Endothelial cell of umbilical vein (primary cell): ENCODE results near the gene C10orf71. TPM values are rescaled to one million over a fixed set of nuclear protein-coding genes. Genes with fewer than 3 reads are reported as not detected.

Source experiments
- BruUV-seq: library from RNA; stranded (reverse); fragments of 400-500 nt; replicated peaks from 2 replicates; lab custom pipeline; 2021; lab: Mats Ljungman, UMichigan
- CTCF ChIA-PET: fragments of 300-600, 350-600 bp; sonication (Branson Sonifier 250); formaldehyde crosslinking; loops from one replicate; lab custom pipeline; 2021; ENCODE audit warnings: antibody characterized with exemption, inconsistent platforms; lab: Charles Lee
- POLR2A ChIA-PET: fragments of 300-600, 350-600 bp; sonication (Branson Sonifier 250); formaldehyde crosslinking; loops from one replicate; lab custom pipeline; 2021; ENCODE audit warnings: antibody characterized with exemption, inconsistent platforms; lab: Charles Lee
- DNase-seq: peaks from one replicate; pipeline ENCODE4 v3.0.0-alpha.2; 2011; ENCODE audit warnings: low read depth, low spot score
- FAIRE-seq: peaks from 2 replicates; lab custom pipeline; 2011; peaks lifted over from hg19 to GRCh38; lab: Jason Lieb, UNC
- H2AFZ ChIP-seq: 2 replicates; pipeline ENCODE4 v1.6.0; 2012; ENCODE audit warnings: low read depth, low read length, control low read depth, inconsistent platforms
- H3K27ac ChIP-seq: 2 replicates; pipeline ENCODE4 v1.5.1; 2011; ENCODE audit warnings: low read depth, mild to moderate bottlenecking, control low read depth, low read length, moderate library complexity; ENCODE audit not compliant: insufficient read depth
- H3K27me3 ChIP-seq, 2 experiments: 2 replicates each; pipeline versions ENCODE4 v1.6.0 to v1.6.1; 2011; ENCODE audit warnings: low read length in 2 of 2, mixed read lengths in 1 of 2; ENCODE audit not compliant: control insufficient read depth in 2 of 2, insufficient read depth in 2 of 2
- H3K36me3 ChIP-seq, 2 experiments: 2 replicates in 1 of 2; 3 replicates in 1 of 2; pipeline ENCODE4 v1.5.1; 2011; ENCODE audit warnings: low read length in 2 of 2, mild to moderate bottlenecking in 1 of 2, moderate library complexity in 1 of 2; ENCODE audit not compliant: control insufficient read depth in 2 of 2, insufficient read depth in 2 of 2; ENCODE audit errors: extremely low read depth in 1 of 2
- H3K4me1 ChIP-seq: 3 replicates; pipeline ENCODE4 v1.5.1; 2011; ENCODE audit warnings: mild to moderate bottlenecking, low read length; ENCODE audit not compliant: control insufficient read depth, insufficient read depth; ENCODE audit errors: extremely low read depth
- H3K4me2 ChIP-seq: 2 replicates; pipeline ENCODE4 v1.6.1; 2011; ENCODE audit warnings: low read length, control low read depth, mixed read lengths; ENCODE audit not compliant: insufficient read depth
- H3K4me3 ChIP-seq, 3 experiments: fragments of 200-600 bp in 1 of 3; sonication (generic), shearing (Covaris generic) in 1 of 3; replicated peaks in 1 of 3; 2 replicates each; pipeline ENCODE4 v1.5.1; 2011 to 2016; ENCODE audit warnings: control low read depth in 3 of 3, low read length in 3 of 3, mild to moderate bottlenecking in 2 of 3, inconsistent platforms in 1 of 3, low read depth in 1 of 3, moderate library complexity in 1 of 3; ENCODE audit not compliant: insufficient read depth in 1 of 3
- H3K79me2 ChIP-seq: 2 replicates; pipeline ENCODE4 v1.6.0; 2012; ENCODE audit warnings: low read length, inconsistent platforms; ENCODE audit not compliant: control insufficient read depth, insufficient read depth
- H3K9ac ChIP-seq: replicated peaks from 2 replicates; pipeline ENCODE3; 2011; ENCODE audit warnings: low read length, control low read depth; ENCODE audit not compliant: insufficient read depth; ENCODE audit errors: extremely low read depth
- H3K9me1 ChIP-seq: replicated peaks from 3 replicates; pipeline ENCODE4 v1.6.0; 2011; ENCODE audit warnings: mild to moderate bottlenecking, low read length; ENCODE audit not compliant: control insufficient read depth, insufficient read depth; ENCODE audit errors: extremely low read depth
- H3K9me3 ChIP-seq: replicated peaks from 2 replicates; pipeline ENCODE4 v1.5.1; 2012; ENCODE audit warnings: low read length, inconsistent platforms; ENCODE audit not compliant: control insufficient read depth, insufficient read depth
- H4K20me1 ChIP-seq: replicated peaks from 2 replicates; pipeline ENCODE3; 2011; ENCODE audit warnings: mild to moderate bottlenecking, low read length; ENCODE audit not compliant: control insufficient read depth, insufficient read depth; ENCODE audit errors: extremely low read depth
- CTCF ChIP-seq, 2 donors: IDR thresholded peaks; 1 replicate in 1 of 2; 2 replicates in 1 of 2; pipeline ENCODE4 v1.5.1; 2011; ENCODE audit warnings: low read length in 2 of 2, mild to moderate bottlenecking in 2 of 2, moderate library complexity in 2 of 2, control low read depth in 1 of 2, inconsistent platforms in 1 of 2, low read depth in 1 of 2; ENCODE audit not compliant: insufficient read depth in 1 of 2; ENCODE audit errors: extremely low read depth in 1 of 2
- EZH2 ChIP-seq: IDR thresholded peaks from 2 replicates; pipeline ENCODE4 v1.6.1; 2012; ENCODE audit warnings: borderline replicate concordance, low read depth, mild to moderate bottlenecking, moderate library complexity, low read length, inconsistent platforms; ENCODE audit not compliant: severe bottlenecking
- FOS ChIP-seq: IDR thresholded peaks from 2 replicates; pipeline ENCODE4 v1.6.1; 2011; ENCODE audit warnings: mild to moderate bottlenecking, low read length, moderate library complexity, borderline replicate concordance; ENCODE audit not compliant: insufficient read depth
- GATA2 ChIP-seq: IDR thresholded peaks from 2 replicates; pipeline ENCODE4 v1.7.0; 2011; ENCODE audit warnings: low read depth, mild to moderate bottlenecking, moderate library complexity, mixed read lengths, low read length; ENCODE audit not compliant: insufficient read length, insufficient read depth
- JUN ChIP-seq: IDR thresholded peaks from 2 replicates; pipeline ENCODE4 v1.6.1; 2011; ENCODE audit warnings: borderline replicate concordance, low read depth; ENCODE audit not compliant: insufficient read length, insufficient read depth
- MAX ChIP-seq: IDR thresholded peaks from 2 replicates; pipeline ENCODE4 v1.6.1; 2011; ENCODE audit not compliant: insufficient read depth, insufficient read length
- MYC ChIP-seq: IDR thresholded peaks from one replicate; pipeline ENCODE4 v1.6.1; 2011; ENCODE audit warnings: mild to moderate bottlenecking, low read depth, low read length
- POLR2A ChIP-seq: IDR thresholded peaks from 2 replicates; pipeline ENCODE4 v1.6.1; 2012; ENCODE audit warnings: low read depth, mild to moderate bottlenecking, control low read depth, low read length
- POLR2AphosphoS5 ChIP-seq: IDR thresholded peaks from 2 replicates; pipeline ENCODE4 v1.6.1; 2012; ENCODE audit warnings: low read depth, mild to moderate bottlenecking, control low read depth, low read length, moderate library complexity; ENCODE audit not compliant: insufficient read depth
- dilution Hi-C: fragments of 300-500 bp; cut with MboI; formaldehyde crosslinking; loops from one replicate; pipeline ENCODE4 v1.15.0; 2019; ENCODE audit warnings: low sequenced_read_pairs; ENCODE audit not compliant: extremely low pct_ligation_motif_present
- intact Hi-C: fragments of 100-400 bp; cut with micrococcal nuclease; formaldehyde crosslinking; loops from one replicate; pipeline ENCODE4 v1.10.0; 2022
- polyA plus RNA-seq, 4 experiments: library from polyadenylated mRNA; depleted of rRNA in 3 of 4; stranded (reverse) in 3 of 4; unstranded in 1 of 4; fragments of >200 nt; gene quantifications; 2 replicates each; pipeline versions ENCODE4 v1.2.1 to v1.2.3, GENCODE V29; 2011 to 2012; ENCODE audit warnings: missing spikeins in 1 of 4
- total RNA-seq: library from RNA; stranded (reverse); gene quantifications from 2 replicates; pipeline ENCODE4 v1.2.3, GENCODE V29; 2021

Gene C10orf71
- total and polyA plus RNA-seq, 2 donors (not counting 3 experiments of a cell fraction or from before 2014, with no cell fraction given) = not detected

DNA sequence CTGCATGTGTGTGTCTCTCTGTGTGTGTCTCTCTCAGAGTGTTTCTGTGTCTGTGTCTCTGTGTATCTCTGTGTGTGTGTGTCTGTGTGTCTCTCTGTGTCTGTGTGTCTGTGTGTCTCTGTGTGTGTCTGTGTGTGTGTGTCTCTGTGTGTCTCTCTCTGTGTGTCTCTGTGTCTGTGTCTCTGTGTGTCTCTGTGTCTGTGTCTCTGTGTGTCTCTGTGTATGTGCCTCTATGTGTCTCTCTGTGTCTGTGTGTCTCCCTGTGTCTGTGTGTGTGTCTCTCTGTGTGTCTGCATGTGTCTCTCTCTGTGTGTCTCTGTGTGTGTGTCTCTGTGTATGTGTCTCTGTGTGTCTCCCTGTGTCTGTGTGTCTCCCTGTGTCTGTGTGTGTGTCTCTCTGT lies 44.8 kb upstream of the C10orf71 start:
- H3K36me3 ChIP-seq = no peaks in the 10 kb centered on the region
- H4K20me1 ChIP-seq = no peaks in the 10 kb centered on the region
- no peaks in the 10 kb centered on the region for H3K9me1 ChIP-seq
- H3K9me3 ChIP-seq = no peaks in the 10 kb centered on the region
- H3K27me3 ChIP-seq = no peaks in the 10 kb centered on the region
- intact Hi-C loops (no loop called here), dilution Hi-C loops (no loop called here)
- no peak overlapping the region for H3K4me2 ChIP-seq
- FAIRE-seq = no peak
- H3K4me1 ChIP-seq = no peaks in the 10 kb centered on the region
- H3K4me3 ChIP-seq = no peak overlapping the region
- no peak overlapping the region for H2AFZ ChIP-seq
- TF ChIP-seq EZH2 (no peak), MYC (no peak), POLR2A (no peak), GATA2 (no peak), FOS (no peak), JUN (no peak), MAX (no peak), POLR2AphosphoS5 (no peak), CTCF (IDR thresholded peaks at IDR 0.05; ENCODE audit: extremely low read depth in 1 of 2, insufficient read depth in 1 of 2, low read depth in 1 of 2, low read length in 2 of 2) (no peak)
- no TSS peak for BruUV-seq
- H3K27ac ChIP-seq = no peak overlapping the region
- DNase-seq = no peak
- H3K9ac ChIP-seq = no peak overlapping the region
- CTCF ChIA-PET = no interaction called here
- no peaks in the 10 kb centered on the region for H3K79me2 ChIP-seq
- POLR2A ChIA-PET = no interaction called here
